ENCODE data around the gene TPRN. TPM values are rescaled to one million over a fixed set of nuclear protein-coding genes. Genes with fewer than 3 reads are reported as not detected.
A peak's percentile ranks its signal among the peaks of the same experiment; 100 is the strongest.

Gene TPRN
- total and polyA plus RNA-seq, 7 donors: 3.0 to 80.5 (median 4.6) TPM

DNA sequence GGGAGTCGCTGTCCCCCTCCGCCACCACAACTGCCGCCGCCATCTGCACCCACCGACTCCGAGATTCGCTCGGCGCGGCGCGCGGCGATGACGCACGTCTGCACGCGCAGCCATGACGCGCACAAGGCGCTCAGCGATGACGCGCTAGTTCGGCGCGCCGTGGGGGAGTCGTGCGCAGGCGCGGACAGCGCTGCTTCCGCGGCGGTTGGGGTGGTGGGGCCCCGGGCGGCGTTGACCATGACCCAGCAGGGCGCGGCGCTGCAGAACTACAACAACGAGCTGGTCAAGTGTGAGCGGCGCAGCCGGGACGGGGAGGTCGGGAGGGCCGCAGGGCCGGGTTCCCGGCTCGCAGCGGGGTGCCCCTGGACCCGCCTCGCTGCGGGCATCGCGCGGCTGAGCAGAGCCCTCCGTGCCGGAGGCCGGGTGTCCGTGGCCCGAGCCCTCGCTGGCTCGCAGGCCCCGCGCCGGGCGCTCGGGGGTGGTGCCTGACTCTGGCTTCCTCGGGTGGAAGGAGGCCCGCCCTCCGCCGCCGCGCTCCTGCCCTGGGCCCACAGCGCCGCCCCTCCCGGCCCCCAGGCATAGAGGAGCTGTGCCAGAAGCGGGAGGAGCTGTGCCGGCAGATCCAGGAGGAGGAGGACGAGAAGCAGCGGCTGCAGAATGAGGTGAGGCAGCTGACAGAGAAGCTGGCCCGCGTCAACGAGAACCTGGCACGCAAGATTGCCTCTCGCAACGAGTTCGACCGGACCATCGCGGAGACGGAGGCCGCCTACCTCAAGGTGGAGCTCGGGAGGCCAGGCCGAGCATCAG, 11.8 kb downstream of the TPRN start, which contains the start of the genes ANAPC2 and SSNA1:
ANAPC2 (minus strand) TSS at position 71 of the 807 bp plus-strand sequence; CDS start at position 43, 28 bp downstream.
SSNA1 (plus strand) TSS at position 187 of the 807 bp plus-strand sequence; CDS start at position 238, 51 bp downstream.
- H3K4me3 ChIP-seq: peak within 1 kb of the TSS; percentile 62 to 96 (median 72)
- peak within 1 kb of the TSS; percentile 95 to 99 (median 97) for H3K27ac ChIP-seq
- no peaks in the 10 kb centered on the region for H3K27me3 ChIP-seq
- intact Hi-C loops (cut with DNase I): loop anchor here (2.0 to 5.0 kb wide), 4 partner anchors 16 to 61 kb away; partner anchors contain the start of genes NDOR1, RNF208 and TMEM203
- peak; percentile 86 to 97 (median 96) for TF ChIP-seq POLR2AphosphoS5 (IDR thresholded peaks at IDR 0.05)
- TF ChIP-seq POLR2A (IDR thresholded peaks at IDR 0.05): peak; percentile 70 to 72
- no peak for TF ChIP-seq EP300 (IDR thresholded peaks at IDR 0.05)
- TF ChIP-seq CTCF (IDR thresholded peaks at IDR 0.05): no peak
- peaks cover 12 to 50% (median 32%) of the 10 kb centered on the region in 4 donors for H3K36me3 ChIP-seq
- WGBS, 2 donors: 0 to 1% methylated on average over 98 of the region's 98 CpGs
- DNase-seq: peak; percentile 96
- no peaks in the 10 kb centered on the region for H3K9me3 ChIP-seq
- peaks cover 0 to 47% (median 45%) of the 10 kb centered on the region in 4 donors for H3K4me1 ChIP-seq

DNA sequence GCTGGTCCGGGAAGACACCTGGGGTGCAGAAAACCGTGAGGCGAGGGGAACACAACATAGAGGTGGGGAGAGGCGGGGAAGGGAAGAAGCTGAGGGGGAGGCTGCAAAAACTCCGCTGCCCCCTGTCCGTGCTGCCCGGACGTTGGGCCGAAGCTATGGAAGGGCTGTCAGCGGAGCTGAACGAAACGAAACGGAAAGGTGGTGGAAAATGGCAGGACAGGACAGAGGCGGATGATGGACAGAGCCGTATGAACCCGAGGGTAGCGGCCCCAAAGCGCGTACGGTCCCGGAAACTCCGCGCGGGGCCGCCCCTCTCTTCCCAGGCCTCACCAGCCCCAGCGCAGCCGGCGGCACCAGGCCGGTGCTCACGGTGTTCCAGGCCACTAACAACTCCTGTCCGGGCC, 12.5 kb downstream of the TPRN start:
- H3K4me3 ChIP-seq: peak overlapping the region; percentile 62 to 96 (median 72)
- no peaks in the 10 kb centered on the region for H3K9me3 ChIP-seq
- DNase-seq: no peak
- peaks cover 18 to 56% (median 38%) of the 10 kb centered on the region in 4 donors for H3K36me3 ChIP-seq
- H3K27ac ChIP-seq: peak overlapping the region; percentile 95 to 99 (median 97)
- intact Hi-C loops (cut with DNase I): loop anchor here (2.0 to 5.0 kb wide), 4 partner anchors 17 to 61 kb away; partner anchors contain the start of genes NDOR1, RNF208 and TMEM203
- 1% methylated on average over 31 of the region's 31 CpGs for WGBS, 2 donors
- H3K27me3 ChIP-seq: no peaks in the 10 kb centered on the region
- peaks cover 0 to 47% (median 45%) of the 10 kb centered on the region in 4 donors for H3K4me1 ChIP-seq
- no peak for TF ChIP-seq CTCF (IDR thresholded peaks at IDR 0.05)
- TF ChIP-seq POLR2A (IDR thresholded peaks at IDR 0.05): no peak
- no peak for TF ChIP-seq EP300 (IDR thresholded peaks at IDR 0.05)
- TF ChIP-seq POLR2AphosphoS5 (IDR thresholded peaks at IDR 0.05): no peak

- TF ChIP-seq POLR2A (IDR thresholded peaks at IDR 0.05) (no peak), CTCF (IDR thresholded peaks at IDR 0.05) (no peak), EP300 (IDR thresholded peaks at IDR 0.05) (no peak), POLR2AphosphoS5 (IDR thresholded peaks at IDR 0.05) (no peak)
- H3K4me1 ChIP-seq: peaks cover 0 to 47% (median 45%) of the 10 kb centered on the region in 4 donors
- no peaks in the 10 kb centered on the region for H3K27me3 ChIP-seq
- no peaks in the 10 kb centered on the region for H3K9me3 ChIP-seq
- peak overlapping the region; percentile 62 to 96 (median 72) for H3K4me3 ChIP-seq
- H3K27ac ChIP-seq: no peak overlapping the region
- DNase-seq: no peak
- peaks cover 25 to 63% (median 42%) of the 10 kb centered on the region in 4 donors for H3K36me3 ChIP-seq
- intact Hi-C loops (cut with DNase I): loop anchor here (5.0 kb wide), 3 partner anchors 35 to 60 kb away; partner anchors contain the start of gene RNF208
- WGBS, 2 donors: 80 to 86% methylated on average over 15 of the region's 15 CpGs
These were observed 13.2 kb downstream of the TPRN start for GRCh38 chr9:137187386-137187785.

- Histone ChIP-seq H3K4me1 (peaks cover 0 to 47% (median 45%) of the 10 kb centered on the region in 4 donors), H3K27ac (no peak overlapping the region), H3K9me3 (no peaks in the 10 kb centered on the region), H3K36me3 (peaks cover 32 to 72% (median 45%) of the 10 kb centered on the region in 4 donors), H3K4me3 (peak overlapping the region in 1 of 4 donors; percentile 96), H3K27me3 (no peaks in the 10 kb centered on the region)
- TF ChIP-seq CTCF (IDR thresholded peaks at IDR 0.05): no peak
- TF ChIP-seq POLR2A (IDR thresholded peaks at IDR 0.05): no peak
- no peak for TF ChIP-seq POLR2AphosphoS5 (IDR thresholded peaks at IDR 0.05)
- no peak for TF ChIP-seq EP300 (IDR thresholded peaks at IDR 0.05)
- WGBS, 2 donors: 30 to 79% methylated on average over 6 of the region's 6 CpGs
- DNase-seq: no peak
- intact Hi-C loops (cut with DNase I): loop anchor here (5.0 kb wide), 3 partner anchors 36 to 59 kb away; partner anchors contain the start of gene RNF208
These were observed 14.2 kb downstream of the TPRN start for GRCh38 chr9:137186385-137186784.

Measured in sigmoid colon (tissue), 7 donors.